Measurements from ENCODE around the gene NXPH4.

Gene NXPH4

GRCh38 chr12:57192920-57193319, 23.7 kb upstream of the NXPH4 start:
- no peak overlapping the region for H3K9ac ChIP-seq (ENCODE audit: low read depth in 1 of 2, low read length in 2 of 2)
- H3K27ac ChIP-seq (ENCODE audit: low read depth in 2 of 2, low read length in 2 of 2), result no peak overlapping the region
- no peaks in the 10 kb centered on the region for H3K27me3 ChIP-seq (ENCODE audit: control insufficient read depth in 2 of 2, insufficient read depth in 2 of 2, low read length in 2 of 2)
- no peaks in the 10 kb centered on the region for H3K4me1 ChIP-seq (ENCODE audit: control insufficient read depth in 2 of 2, insufficient read depth in 2 of 2, low read length in 2 of 2)
- H3K9me3 ChIP-seq (ENCODE audit: control insufficient read depth in 2 of 2, low read length in 2 of 2), result no peaks in the 10 kb centered on the region
- no peak overlapping the region for H3K4me3 ChIP-seq (ENCODE audit: low read length in 2 of 2)
- H3K36me3 ChIP-seq (ENCODE audit: control insufficient read depth in 2 of 2, insufficient read depth in 2 of 2, low read length in 2 of 2), result peaks cover 84 to 91% of the 10 kb centered on the region in 2 donors

GRCh38 chr12:57193706-57194245, 22.8 kb upstream of the NXPH4 start:
- H3K4me1 ChIP-seq (ENCODE audit: control insufficient read depth in 2 of 2, insufficient read depth in 2 of 2, low read length in 2 of 2), result no peaks in the 10 kb centered on the region
- no peak overlapping the region for H3K27ac ChIP-seq (ENCODE audit: low read depth in 2 of 2, low read length in 2 of 2)
- H3K27me3 ChIP-seq (ENCODE audit: control insufficient read depth in 2 of 2, insufficient read depth in 2 of 2, low read length in 2 of 2), result no peaks in the 10 kb centered on the region
- peaks cover 86 to 94% of the 10 kb centered on the region in 2 donors for H3K36me3 ChIP-seq (ENCODE audit: control insufficient read depth in 2 of 2, insufficient read depth in 2 of 2, low read length in 2 of 2)
- no peaks in the 10 kb centered on the region for H3K9me3 ChIP-seq (ENCODE audit: control insufficient read depth in 2 of 2, low read length in 2 of 2)
- no peak overlapping the region for H3K9ac ChIP-seq (ENCODE audit: low read depth in 1 of 2, low read length in 2 of 2)
- no peak overlapping the region for H3K4me3 ChIP-seq (ENCODE audit: low read length in 2 of 2)

GRCh38 chr12:57194253-57194652, 22.3 kb upstream of the NXPH4 start:
- Histone ChIP-seq H3K27ac (ENCODE audit: low read depth in 2 of 2, low read length in 2 of 2) (no peak overlapping the region), H3K9me3 (ENCODE audit: control insufficient read depth in 2 of 2, low read length in 2 of 2) (no peaks in the 10 kb centered on the region), H3K4me3 (ENCODE audit: low read length in 2 of 2) (no peak overlapping the region), H3K4me1 (ENCODE audit: control insufficient read depth in 2 of 2, insufficient read depth in 2 of 2, low read length in 2 of 2) (no peaks in the 10 kb centered on the region), H3K27me3 (ENCODE audit: control insufficient read depth in 2 of 2, insufficient read depth in 2 of 2, low read length in 2 of 2) (no peaks in the 10 kb centered on the region), H3K9ac (ENCODE audit: low read depth in 1 of 2, low read length in 2 of 2) (no peak overlapping the region), H3K36me3 (ENCODE audit: control insufficient read depth in 2 of 2, insufficient read depth in 2 of 2, low read length in 2 of 2) (peaks cover 87 to 94% of the 10 kb centered on the region in 2 donors)

DNA sequence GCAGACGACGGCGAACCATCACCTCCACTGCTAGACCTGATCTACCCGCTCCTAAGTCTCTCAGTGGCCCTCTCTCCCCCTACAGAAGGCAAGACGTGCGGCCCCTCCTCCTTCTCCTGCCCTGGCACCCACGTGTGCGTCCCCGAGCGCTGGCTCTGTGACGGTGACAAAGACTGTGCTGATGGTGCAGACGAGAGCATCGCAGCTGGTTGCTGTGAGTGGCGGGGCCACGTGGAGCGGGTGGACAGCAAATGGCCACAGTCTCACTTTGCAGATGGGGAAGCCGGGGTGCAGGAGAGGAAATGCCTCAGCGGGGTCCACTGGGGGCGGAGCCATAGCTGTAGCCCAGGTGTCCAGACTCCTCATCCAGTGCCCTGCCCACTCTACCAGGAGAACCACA, 21.4 kb upstream of the NXPH4 start:
- H3K9ac ChIP-seq (ENCODE audit: low read depth in 1 of 2, low read length in 2 of 2), result no peak overlapping the region
- no peaks in the 10 kb centered on the region for H3K9me3 ChIP-seq (ENCODE audit: control insufficient read depth in 2 of 2, low read length in 2 of 2)
- H3K27me3 ChIP-seq (ENCODE audit: control insufficient read depth in 2 of 2, insufficient read depth in 2 of 2, low read length in 2 of 2), result no peaks in the 10 kb centered on the region
- H3K27ac ChIP-seq (ENCODE audit: low read depth in 2 of 2, low read length in 2 of 2), result no peak overlapping the region
- H3K36me3 ChIP-seq (ENCODE audit: control insufficient read depth in 2 of 2, insufficient read depth in 2 of 2, low read length in 2 of 2), result peaks cover 87 to 95% of the 10 kb centered on the region in 2 donors
- H3K4me3 ChIP-seq (ENCODE audit: low read length in 2 of 2), result no peak overlapping the region
- H3K4me1 ChIP-seq (ENCODE audit: control insufficient read depth in 2 of 2, insufficient read depth in 2 of 2, low read length in 2 of 2), result no peaks in the 10 kb centered on the region

DNA sequence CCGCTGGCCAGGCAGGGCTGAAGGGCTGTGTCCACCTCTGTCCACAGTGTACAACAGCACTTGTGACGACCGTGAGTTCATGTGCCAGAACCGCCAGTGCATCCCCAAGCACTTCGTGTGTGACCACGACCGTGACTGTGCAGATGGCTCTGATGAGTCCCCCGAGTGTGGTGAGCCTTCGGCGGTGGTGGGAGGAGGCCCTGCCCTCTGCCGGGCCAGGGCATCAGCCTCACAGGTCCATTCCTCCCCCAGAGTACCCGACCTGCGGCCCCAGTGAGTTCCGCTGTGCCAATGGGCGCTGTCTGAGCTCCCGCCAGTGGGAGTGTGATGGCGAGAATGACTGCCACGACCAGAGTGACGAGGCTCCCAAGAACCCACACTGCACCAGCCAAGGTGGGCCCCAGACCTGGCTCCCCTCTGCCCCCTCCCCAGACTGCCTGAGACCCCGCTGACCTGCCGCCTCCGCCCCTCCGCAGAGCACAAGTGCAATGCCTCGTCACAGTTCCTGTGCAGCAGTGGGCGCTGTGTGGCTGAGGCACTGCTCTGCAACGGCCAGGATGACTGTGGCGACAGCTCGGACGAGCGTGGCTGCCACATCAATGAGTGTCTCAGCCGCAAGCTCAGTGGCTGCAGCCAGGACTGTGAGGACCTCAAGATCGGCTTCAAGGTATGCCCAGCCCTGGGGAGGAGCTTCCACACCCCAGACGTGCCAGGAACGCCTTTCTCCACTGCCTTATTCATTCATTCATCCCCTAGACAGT, 20.8 kb upstream of the NXPH4 start:
- H3K9me3 ChIP-seq (ENCODE audit: control insufficient read depth in 2 of 2, low read length in 2 of 2), result no peaks in the 10 kb centered on the region
- no peaks in the 10 kb centered on the region for H3K4me1 ChIP-seq (ENCODE audit: control insufficient read depth in 2 of 2, insufficient read depth in 2 of 2, low read length in 2 of 2)
- H3K27ac ChIP-seq (ENCODE audit: low read depth in 2 of 2, low read length in 2 of 2), result no peak overlapping the region
- H3K27me3 ChIP-seq (ENCODE audit: control insufficient read depth in 2 of 2, insufficient read depth in 2 of 2, low read length in 2 of 2), result no peaks in the 10 kb centered on the region
- H3K9ac ChIP-seq (ENCODE audit: low read depth in 1 of 2, low read length in 2 of 2), result no peak overlapping the region
- H3K36me3 ChIP-seq (ENCODE audit: control insufficient read depth in 2 of 2, insufficient read depth in 2 of 2, low read length in 2 of 2), result peaks cover 82 to 90% of the 10 kb centered on the region in 2 donors
- H3K4me3 ChIP-seq (ENCODE audit: low read length in 2 of 2), result no peak overlapping the region

GRCh38 chr12:57196439-57196838, 20.2 kb upstream of the NXPH4 start:
- no peak overlapping the region for H3K9ac ChIP-seq (ENCODE audit: low read depth in 1 of 2, low read length in 2 of 2)
- no peaks in the 10 kb centered on the region for H3K9me3 ChIP-seq (ENCODE audit: control insufficient read depth in 2 of 2, low read length in 2 of 2)
- H3K27ac ChIP-seq (ENCODE audit: low read depth in 2 of 2, low read length in 2 of 2), result no peak overlapping the region
- H3K4me1 ChIP-seq (ENCODE audit: control insufficient read depth in 2 of 2, insufficient read depth in 2 of 2, low read length in 2 of 2), result no peaks in the 10 kb centered on the region
- peaks cover 80 to 90% of the 10 kb centered on the region in 2 donors for H3K36me3 ChIP-seq (ENCODE audit: control insufficient read depth in 2 of 2, insufficient read depth in 2 of 2, low read length in 2 of 2)
- no peaks in the 10 kb centered on the region for H3K27me3 ChIP-seq (ENCODE audit: control insufficient read depth in 2 of 2, insufficient read depth in 2 of 2, low read length in 2 of 2)
- H3K4me3 ChIP-seq (ENCODE audit: low read length in 2 of 2), result no peak overlapping the region

GRCh38 chr12:57196956-57197355, 19.6 kb upstream of the NXPH4 start:
- Histone ChIP-seq H3K4me1 (ENCODE audit: control insufficient read depth in 2 of 2, insufficient read depth in 2 of 2, low read length in 2 of 2) (no peaks in the 10 kb centered on the region), H3K4me3 (ENCODE audit: low read length in 2 of 2) (no peak overlapping the region), H3K36me3 (ENCODE audit: control insufficient read depth in 2 of 2, insufficient read depth in 2 of 2, low read length in 2 of 2) (peaks cover 80 to 90% of the 10 kb centered on the region in 2 donors), H3K9me3 (ENCODE audit: control insufficient read depth in 2 of 2, low read length in 2 of 2) (no peaks in the 10 kb centered on the region), H3K27ac (ENCODE audit: low read depth in 2 of 2, low read length in 2 of 2) (no peak overlapping the region), H3K27me3 (ENCODE audit: control insufficient read depth in 2 of 2, insufficient read depth in 2 of 2, low read length in 2 of 2) (no peaks in the 10 kb centered on the region), H3K9ac (ENCODE audit: low read depth in 1 of 2, low read length in 2 of 2) (no peak overlapping the region)

GRCh38 chr12:57198329-57198728, 18.3 kb upstream of the NXPH4 start:
- Histone ChIP-seq H3K4me3 (ENCODE audit: low read length in 2 of 2) (no peak overlapping the region), H3K4me1 (ENCODE audit: control insufficient read depth in 2 of 2, insufficient read depth in 2 of 2, low read length in 2 of 2) (no peaks in the 10 kb centered on the region), H3K9me3 (ENCODE audit: control insufficient read depth in 2 of 2, low read length in 2 of 2) (no peaks in the 10 kb centered on the region), H3K36me3 (ENCODE audit: control insufficient read depth in 2 of 2, insufficient read depth in 2 of 2, low read length in 2 of 2) (peaks cover 79 to 90% of the 10 kb centered on the region in 2 donors), H3K27ac (ENCODE audit: low read depth in 2 of 2, low read length in 2 of 2) (no peak overlapping the region), H3K9ac (ENCODE audit: low read depth in 1 of 2, low read length in 2 of 2) (no peak overlapping the region), H3K27me3 (ENCODE audit: control insufficient read depth in 2 of 2, insufficient read depth in 2 of 2, low read length in 2 of 2) (no peaks in the 10 kb centered on the region)

GRCh38 chr12:57199191-57199590, 17.4 kb upstream of the NXPH4 start:
- H3K4me1 ChIP-seq (ENCODE audit: control insufficient read depth in 2 of 2, insufficient read depth in 2 of 2, low read length in 2 of 2), result no peaks in the 10 kb centered on the region
- peaks cover 78 to 90% of the 10 kb centered on the region in 2 donors for H3K36me3 ChIP-seq (ENCODE audit: control insufficient read depth in 2 of 2, insufficient read depth in 2 of 2, low read length in 2 of 2)
- no peaks in the 10 kb centered on the region for H3K27me3 ChIP-seq (ENCODE audit: control insufficient read depth in 2 of 2, insufficient read depth in 2 of 2, low read length in 2 of 2)
- H3K9ac ChIP-seq (ENCODE audit: low read depth in 1 of 2, low read length in 2 of 2), result no peak overlapping the region
- H3K4me3 ChIP-seq (ENCODE audit: low read length in 2 of 2), result no peak overlapping the region
- no peak overlapping the region for H3K27ac ChIP-seq (ENCODE audit: low read depth in 2 of 2, low read length in 2 of 2)
- H3K9me3 ChIP-seq (ENCODE audit: control insufficient read depth in 2 of 2, low read length in 2 of 2), result no peaks in the 10 kb centered on the region

DNA sequence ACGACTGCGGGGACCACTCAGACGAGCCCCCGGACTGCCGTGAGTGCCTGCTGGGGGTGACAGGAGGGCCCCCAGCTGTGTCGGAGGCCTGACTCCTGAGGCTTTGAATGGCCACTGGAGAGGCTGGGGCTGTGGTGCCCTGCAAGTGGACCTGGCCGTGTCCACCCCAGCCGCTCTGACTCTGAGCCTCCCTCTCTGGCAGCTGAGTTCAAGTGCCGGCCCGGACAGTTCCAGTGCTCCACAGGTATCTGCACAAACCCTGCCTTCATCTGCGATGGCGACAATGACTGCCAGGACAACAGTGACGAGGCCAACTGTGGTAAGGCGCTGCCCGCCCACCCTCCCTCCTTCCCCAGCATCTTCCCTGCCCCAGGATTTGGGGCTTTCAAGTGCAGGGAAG, 16.1 kb upstream of the NXPH4 start:
- no peak overlapping the region for H3K4me3 ChIP-seq (ENCODE audit: low read length in 2 of 2)
- peaks cover 79 to 87% of the 10 kb centered on the region in 2 donors for H3K36me3 ChIP-seq (ENCODE audit: control insufficient read depth in 2 of 2, insufficient read depth in 2 of 2, low read length in 2 of 2)
- no peaks in the 10 kb centered on the region for H3K27me3 ChIP-seq (ENCODE audit: control insufficient read depth in 2 of 2, insufficient read depth in 2 of 2, low read length in 2 of 2)

More for the DNA sequence above, 16.1 kb upstream of the NXPH4 start:
- Histone ChIP-seq H3K4me1 (ENCODE audit: control insufficient read depth in 2 of 2, insufficient read depth in 2 of 2, low read length in 2 of 2) (no peaks in the 10 kb centered on the region), H3K27ac (ENCODE audit: low read depth in 2 of 2, low read length in 2 of 2) (no peak overlapping the region), H3K9me3 (ENCODE audit: control insufficient read depth in 2 of 2, low read length in 2 of 2) (no peaks in the 10 kb centered on the region), H3K9ac (ENCODE audit: low read depth in 1 of 2, low read length in 2 of 2) (no peak overlapping the region)
